Stomach (tissue), 9 donors: ENCODE measurements around the gene FPR3. TPM values are rescaled to one million over a fixed set of nuclear protein-coding genes. Genes with fewer than 3 reads are reported as not detected.
"Not testable (repeated sequence)": the region's sequence is repeated elsewhere in the genome, so short reads cannot be mapped to it uniquely, and the experiment has no call there.

ENCODE experiments used
- DNase-seq, 2 donors: peaks; one replicate each; pipeline versions ENCODE4 v3.0.0 to v3.0.0-alpha.2; 2013 to 2019
- H3K27ac ChIP-seq, 5 donors: fragments of 200-600 bp in 4 of 5; sonication (generic) in 4 of 5; one replicate each; pipeline ENCODE4 v1.5.1; 2013 to 2019; ENCODE audit warnings: mild to moderate bottlenecking in 1 of 5, moderate library complexity in 1 of 5
- H3K27me3 ChIP-seq, 3 donors: fragments of 200-600 bp; sonication (generic); one replicate each; pipeline ENCODE4 v1.5.1; 2017 to 2019; ENCODE audit warnings: mixed run types in 1 of 3
- H3K36me3 ChIP-seq, 4 donors: fragments of 200-600 bp; sonication (generic); 1 replicate in 3 of 4; 2 replicates in 1 of 4; pipeline ENCODE4 v1.5.1; 2016 to 2019
- H3K4me1 ChIP-seq, 4 donors: fragments of 200-600 bp; sonication (generic); one replicate each; pipeline ENCODE4 v1.5.1; 2016 to 2019
- H3K4me3 ChIP-seq, 4 donors: fragments of 200-600 bp; sonication (generic) in 3 of 4; one replicate each; pipeline ENCODE4 v1.5.1; 2016 to 2019; ENCODE audit warnings: mild to moderate bottlenecking in 1 of 4
- H3K9me3 ChIP-seq, 4 donors: fragments of 200-600 bp; sonication (generic); one replicate each; pipeline ENCODE4 v1.5.1; 2016 to 2019
- CTCF ChIP-seq, 7 experiments: fragments of 450-650 bp in 4 of 7; fragments of 200-600 bp in 3 of 7; sonication (generic) in 3 of 7; IDR thresholded peaks; one replicate each; pipeline ENCODE4 v1.5.1; 2016 to 2019; ENCODE audit warnings: antibody characterized with exemption in 7 of 7, control low read depth in 2 of 7, mild to moderate bottlenecking in 1 of 7
- EP300 ChIP-seq: sonication (generic); formaldehyde crosslinking; IDR thresholded peaks from one replicate; pipeline ENCODE4 v1.6.1; 2017; ENCODE audit warnings: antibody characterized with exemption
- POLR2A ChIP-seq, 4 donors: fragments of 450-650 bp; IDR thresholded peaks; one replicate each; pipeline ENCODE4 v1.6.1; 2016; ENCODE audit warnings: antibody characterized with exemption in 4 of 4, control low read depth in 2 of 4, mild to moderate bottlenecking in 1 of 4, moderate library complexity in 1 of 4
- POLR2AphosphoS5 ChIP-seq, 3 donors: sonication (generic); formaldehyde crosslinking; IDR thresholded peaks; one replicate each; pipeline ENCODE4 v1.6.1; 2016; ENCODE audit warnings: antibody characterized with exemption in 3 of 3
- WGBS, 5 donors: extraction: QIAGEN DNeasy Blood & Tissue Kit in 3 of 5; methylation state at CpG; one replicate each; pipeline versions ENCODE4 v1.1.5 to v1.1.7; 2013 to 2018; 5-methylcytosine and 5-hydroxymethylcytosine counted together
- intact Hi-C: fragments of 100-400 bp; cut with DNase I; formaldehyde crosslinking; loops from one replicate; pipeline ENCODE4 v1.15.1; 2023; ENCODE audit warnings: low total_unique reads
- polyA plus RNA-seq, 3 donors: library from polyadenylated mRNA; stranded (reverse); fragments of 200-250 nt; gene quantifications; one replicate each; pipeline ENCODE4 v1.2.3, GENCODE V29; 2013
- total RNA-seq, 5 donors: library from RNA; depleted of rRNA; stranded (reverse); fragments of >200 nt; gene quantifications; one replicate each; pipeline versions ENCODE4 v1.1.0 to v1.2.3, GENCODE V29; 2014 to 2016
- donor health status: healthy with polysubstance abuse.
- donor health status: Bipolar disorder and iron deficiency.
- donor health status: healthy.

The FPR3 gene
- total and polyA plus RNA-seq, 8 donors, result 0.58 to 7.0 (median 2.5) TPM; not detected in 2

GRCh38 chr19:51803967-51804366 is 9.0 kb downstream of the FPR3 start:
- no peaks in the 10 kb centered on the region for H3K27me3 ChIP-seq
- no peaks in the 10 kb centered on the region for H3K36me3 ChIP-seq
- H3K27ac ChIP-seq, result peak overlapping the region in 1 of 5 donors; percentile 13
- 22 to 51% (median 44%) methylated on average over 5 of the region's 5 CpGs for WGBS, 5 donors
- H3K4me1 ChIP-seq, result peaks cover 0 to 11% (median 3%) of the 10 kb centered on the region in 4 donors
- intact Hi-C loops, result no loop called here
- DNase-seq, result peak in 1 of 2 donors; percentile 12
- peaks cover 0 to 6% (median 0%) of the 10 kb centered on the region in 4 donors for H3K9me3 ChIP-seq
- TF ChIP-seq POLR2A (IDR thresholded peaks at IDR 0.05) (no peak), EP300 (no peak)
- no peak overlapping the region for H3K4me3 ChIP-seq

GRCh38 chr19:51804789-51805188 is 9.8 kb downstream of the FPR3 start:
- H3K36me3 ChIP-seq, DNase-seq, H3K9me3 ChIP-seq, intact Hi-C loops, H3K4me1 ChIP-seq, H3K4me3 ChIP-seq, H3K27me3 ChIP-seq: not testable (repeated sequence)
- 47 to 59% (median 50%) methylated on average over 9 of the region's 9 CpGs for WGBS, 5 donors
- H3K27ac ChIP-seq, result peak overlapping the region in 1 of 5 donors; percentile 32

GRCh38 chr19:51805396-51805795 is 10.4 kb downstream of the FPR3 start:
- H3K4me3 ChIP-seq, H3K27me3 ChIP-seq, H3K36me3 ChIP-seq, H3K27ac ChIP-seq, H3K4me1 ChIP-seq, DNase-seq, intact Hi-C loops, H3K9me3 ChIP-seq: not testable (repeated sequence)
- 88 to 92% (median 91%) methylated on average over 8 of the region's 8 CpGs for WGBS, 5 donors

GRCh38 chr19:51806571-51806970 is 11.6 kb downstream of the FPR3 start:
- intact Hi-C loops, H3K36me3 ChIP-seq, H3K4me3 ChIP-seq, H3K27ac ChIP-seq, H3K4me1 ChIP-seq, DNase-seq, H3K27me3 ChIP-seq: not testable (repeated sequence)
- H3K9me3 ChIP-seq, result peaks cover 0 to 11% (median 1%) of the 10 kb centered on the region in 4 donors
- 85 to 98% (median 89%) methylated on average over 5 of the region's 5 CpGs for WGBS, 5 donors

- Histone ChIP-seq H3K27me3 (no peaks in the 10 kb centered on the region), H3K4me1 (peaks cover 0 to 7% (median 0%) of the 10 kb centered on the region in 4 donors), H3K4me3 (no peak overlapping the region), H3K9me3 (peaks cover 0 to 11% (median 3%) of the 10 kb centered on the region in 4 donors), H3K27ac (no peak overlapping the region), H3K36me3 (peaks cover 0 to 3% (median 0%) of the 10 kb centered on the region in 4 donors)
- WGBS, 5 donors, result 33 to 50% (median 40%) methylated on average over 6 of the region's 6 CpGs
- intact Hi-C loops, result no loop called here
- DNase-seq, result peak in 1 of 2 donors; percentile 19
- TF ChIP-seq POLR2A (IDR thresholded peaks at IDR 0.05) (no peak), EP300 (no peak), POLR2AphosphoS5 (IDR thresholded peaks at IDR 0.05) (no peak), CTCF (IDR thresholded peaks at IDR 0.05) (no peak)
Measured at GRCh38 chr19:51807111-51807701, 12.2 kb downstream of the FPR3 start.

GRCh38 chr19:51807925-51808324 is 13.0 kb downstream of the FPR3 start:
- 40 to 62% (median 61%) methylated on average over 2 of the region's 2 CpGs for WGBS, 5 donors
- no peak for DNase-seq
- intact Hi-C loops, result no loop called here
- TF ChIP-seq POLR2AphosphoS5 (IDR thresholded peaks at IDR 0.05) (no peak), POLR2A (IDR thresholded peaks at IDR 0.05) (no peak), EP300 (no peak), CTCF (IDR thresholded peaks at IDR 0.05) (no peak)
- H3K27ac ChIP-seq, result no peak overlapping the region
- H3K4me3 ChIP-seq, result no peak overlapping the region
- H3K9me3 ChIP-seq, result peaks cover 0 to 11% (median 5%) of the 10 kb centered on the region in 4 donors
- peaks cover 0 to 3% (median 0%) of the 10 kb centered on the region in 4 donors for H3K36me3 ChIP-seq
- peaks cover 0 to 7% (median 0%) of the 10 kb centered on the region in 4 donors for H3K4me1 ChIP-seq
- no peaks in the 10 kb centered on the region for H3K27me3 ChIP-seq
